HEK293 (cell line): ENCODE results near the gene ASRGL1.
"Not testable (repeated sequence)": the region's sequence is repeated elsewhere in the genome, so short reads cannot be mapped to it uniquely, and the experiment has no call there.

Source experiments
- SP2 ChIP-seq: fragments of 450-650 bp; formaldehyde crosslinking; IDR thresholded peaks from 2 replicates; pipeline ENCODE4 v1.5.1; 2016; ENCODE audit warnings: missing biosample characterization, missing genetic modification characterization
- WT1 ChIP-seq: fragments of 450-650 bp; formaldehyde crosslinking; IDR thresholded peaks from 2 replicates; pipeline ENCODE4 v1.5.1; 2016; ENCODE audit warnings: missing biosample characterization, missing genetic modification characterization
- YY1 ChIP-seq: fragments of 450-650 bp; formaldehyde crosslinking; IDR thresholded peaks from 2 replicates; pipeline ENCODE4 v1.5.1; 2018; ENCODE audit warnings: missing biosample characterization, missing genetic modification characterization
- ZNF157 ChIP-seq: fragments of 450-650 bp; formaldehyde crosslinking; IDR thresholded peaks from 2 replicates; pipeline ENCODE4 v1.5.1; 2016; ENCODE audit warnings: missing biosample characterization, missing genetic modification characterization
- ZNF214 ChIP-seq: fragments of 450-650 bp; formaldehyde crosslinking; IDR thresholded peaks from 2 replicates; pipeline ENCODE4 v1.5.1; 2017; ENCODE audit warnings: missing biosample characterization, mild to moderate bottlenecking, missing genetic modification characterization, borderline replicate concordance
- ZNF510 ChIP-seq: fragments of 450-650 bp; formaldehyde crosslinking; IDR thresholded peaks from 2 replicates; pipeline ENCODE4 v1.5.1; 2018; ENCODE audit warnings: mild to moderate bottlenecking, missing genetic modification characterization, missing biosample characterization; ENCODE audit not compliant: insufficient replicate concordance
- ZNF530 ChIP-seq: fragments of 450-650 bp; formaldehyde crosslinking; IDR thresholded peaks from 2 replicates; pipeline ENCODE4 v1.5.1; 2016; ENCODE audit warnings: low read depth, missing biosample characterization, missing genetic modification characterization
- ZNF585B ChIP-seq: fragments of 450-650 bp; formaldehyde crosslinking; IDR thresholded peaks from 2 replicates; pipeline ENCODE4 v1.5.1; 2016; ENCODE audit warnings: missing biosample characterization, missing genetic modification characterization
- ZNF610 ChIP-seq: fragments of 450-650 bp; formaldehyde crosslinking; IDR thresholded peaks from 2 replicates; pipeline ENCODE4 v1.5.1; 2016; ENCODE audit warnings: missing biosample characterization, missing genetic modification characterization, borderline replicate concordance
- TF ChIP-seq, protein P1 (sequence below): fragments of 450-650 bp; formaldehyde crosslinking; IDR thresholded peaks from 2 replicates; pipeline ENCODE4 v1.5.1; 2016; ENCODE audit warnings: missing biosample characterization, missing genetic modification characterization
- TF ChIP-seq, protein P2 (sequence below): fragments of 450-650 bp; formaldehyde crosslinking; IDR thresholded peaks from 2 replicates; pipeline ENCODE4 v1.5.1; 2016; ENCODE audit warnings: missing biosample characterization, missing genetic modification characterization

GRCh38 chr11:62326719-62327118, 10.5 kb upstream of the ASRGL1 start:
- TF ChIP-seq, protein P1, sequence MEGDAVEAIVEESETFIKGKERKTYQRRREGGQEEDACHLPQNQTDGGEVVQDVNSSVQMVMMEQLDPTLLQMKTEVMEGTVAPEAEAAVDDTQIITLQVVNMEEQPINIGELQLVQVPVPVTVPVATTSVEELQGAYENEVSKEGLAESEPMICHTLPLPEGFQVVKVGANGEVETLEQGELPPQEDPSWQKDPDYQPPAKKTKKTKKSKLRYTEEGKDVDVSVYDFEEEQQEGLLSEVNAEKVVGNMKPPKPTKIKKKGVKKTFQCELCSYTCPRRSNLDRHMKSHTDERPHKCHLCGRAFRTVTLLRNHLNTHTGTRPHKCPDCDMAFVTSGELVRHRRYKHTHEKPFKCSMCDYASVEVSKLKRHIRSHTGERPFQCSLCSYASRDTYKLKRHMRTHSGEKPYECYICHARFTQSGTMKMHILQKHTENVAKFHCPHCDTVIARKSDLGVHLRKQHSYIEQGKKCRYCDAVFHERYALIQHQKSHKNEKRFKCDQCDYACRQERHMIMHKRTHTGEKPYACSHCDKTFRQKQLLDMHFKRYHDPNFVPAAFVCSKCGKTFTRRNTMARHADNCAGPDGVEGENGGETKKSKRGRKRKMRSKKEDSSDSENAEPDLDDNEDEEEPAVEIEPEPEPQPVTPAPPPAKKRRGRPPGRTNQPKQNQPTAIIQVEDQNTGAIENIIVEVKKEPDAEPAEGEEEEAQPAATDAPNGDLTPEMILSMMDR (tag by site-specific recombination), result not testable (repeated sequence)
- TF ChIP-seq SP2; ZNF530 (tag by site-specific recombination); YY1; ZNF214 (tag by site-specific recombination); ZNF157 (tag by site-specific recombination); ZNF585B (tag by site-specific recombination); WT1 (tag by site-specific recombination); ZNF510 (tag by site-specific recombination); ZNF610 (tag by site-specific recombination): not testable (repeated sequence)
- TF ChIP-seq, protein P2, sequence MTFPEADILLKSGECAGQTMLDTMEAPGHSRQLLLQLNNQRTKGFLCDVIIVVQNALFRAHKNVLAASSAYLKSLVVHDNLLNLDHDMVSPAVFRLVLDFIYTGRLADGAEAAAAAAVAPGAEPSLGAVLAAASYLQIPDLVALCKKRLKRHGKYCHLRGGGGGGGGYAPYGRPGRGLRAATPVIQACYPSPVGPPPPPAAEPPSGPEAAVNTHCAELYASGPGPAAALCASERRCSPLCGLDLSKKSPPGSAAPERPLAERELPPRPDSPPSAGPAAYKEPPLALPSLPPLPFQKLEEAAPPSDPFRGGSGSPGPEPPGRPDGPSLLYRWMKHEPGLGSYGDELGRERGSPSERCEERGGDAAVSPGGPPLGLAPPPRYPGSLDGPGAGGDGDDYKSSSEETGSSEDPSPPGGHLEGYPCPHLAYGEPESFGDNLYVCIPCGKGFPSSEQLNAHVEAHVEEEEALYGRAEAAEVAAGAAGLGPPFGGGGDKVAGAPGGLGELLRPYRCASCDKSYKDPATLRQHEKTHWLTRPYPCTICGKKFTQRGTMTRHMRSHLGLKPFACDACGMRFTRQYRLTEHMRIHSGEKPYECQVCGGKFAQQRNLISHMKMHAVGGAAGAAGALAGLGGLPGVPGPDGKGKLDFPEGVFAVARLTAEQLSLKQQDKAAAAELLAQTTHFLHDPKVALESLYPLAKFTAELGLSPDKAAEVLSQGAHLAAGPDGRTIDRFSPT, result not testable (repeated sequence)
